Activated CD4-positive, CD25-positive, alpha-beta regulatory T cell treated with anti-CD3 and anti-CD28 coated beads, Interleukin-2, amount 50 U/mL, for 24 hours (primary cell): ENCODE results near the gene RASIP1.
"Not testable (repeated sequence)": the region's sequence is repeated elsewhere in the genome, so short reads cannot be mapped to it uniquely, and the experiment has no call there.

Experiments used
- ATAC-seq, 2 donors: fragments of 150-1000 bp; cut with Tn5 transposase; one replicate each; pipeline ENCODE4 v1.10.0; 2021; ENCODE audit warnings: mild to moderate bottlenecking in 1 of 2, moderate library complexity in 1 of 2

The RASIP1 gene

GRCh38 chr19:48740164-48740972 is at the start of gene RASIP1:
Gene RASIP1, minus strand, starts transcription at chr19:48740610. Its CDS starts 328 bp downstream, at chr19:48740282.
- ATAC-seq, result no peak

GRCh38 chr19:48787331-48787730 is 46.9 kb upstream of the RASIP1 start:
- ATAC-seq, result not testable (repeated sequence)

DNA sequence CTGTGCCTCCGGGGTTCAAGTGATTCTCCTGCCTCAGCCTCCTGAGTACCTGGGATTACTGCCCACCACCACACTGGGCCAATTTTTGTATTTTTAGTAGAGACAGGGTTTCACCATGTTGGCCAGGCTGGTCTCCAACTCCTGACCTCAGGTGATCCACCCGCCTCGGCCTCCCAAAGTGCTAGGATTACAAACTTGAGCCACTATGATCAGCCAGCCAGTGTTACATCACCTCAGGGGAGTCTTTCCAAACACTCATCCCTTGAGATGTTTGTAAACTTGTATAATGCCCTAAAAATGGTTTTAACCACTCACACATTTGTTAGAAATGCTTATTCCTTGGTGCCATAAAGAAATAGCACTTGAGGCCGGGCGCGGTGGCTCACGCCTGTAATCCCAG is 46.0 kb upstream of the RASIP1 start:
- ATAC-seq, result not testable (repeated sequence)

DNA sequence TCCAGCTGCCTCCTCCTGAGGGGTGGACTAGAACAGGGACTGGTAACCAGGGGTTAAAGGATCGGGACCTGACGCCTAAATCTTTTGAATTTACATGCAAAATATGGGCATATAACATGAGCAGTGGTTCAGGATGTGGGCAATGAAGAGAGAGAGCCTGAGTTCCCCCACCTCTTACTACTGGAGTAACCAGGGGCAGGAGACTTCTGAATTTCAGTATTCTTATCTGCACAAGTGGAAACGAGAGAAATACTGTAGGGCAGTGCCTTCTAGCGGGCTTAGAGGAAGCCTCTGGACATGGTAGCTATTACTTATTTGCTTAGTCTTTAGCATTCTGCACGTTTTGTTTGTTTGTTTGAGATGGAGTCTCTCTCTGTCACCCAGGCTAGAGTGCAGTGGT is 44.1 kb upstream of the RASIP1 start:
- ATAC-seq, result no peak

GRCh38 chr19:48780631-48781391 is 40.4 kb upstream of the RASIP1 start:
- no peak for ATAC-seq

GRCh38 chr19:48779636-48780035 is 39.2 kb upstream of the RASIP1 start:
- ATAC-seq, result no peak

DNA sequence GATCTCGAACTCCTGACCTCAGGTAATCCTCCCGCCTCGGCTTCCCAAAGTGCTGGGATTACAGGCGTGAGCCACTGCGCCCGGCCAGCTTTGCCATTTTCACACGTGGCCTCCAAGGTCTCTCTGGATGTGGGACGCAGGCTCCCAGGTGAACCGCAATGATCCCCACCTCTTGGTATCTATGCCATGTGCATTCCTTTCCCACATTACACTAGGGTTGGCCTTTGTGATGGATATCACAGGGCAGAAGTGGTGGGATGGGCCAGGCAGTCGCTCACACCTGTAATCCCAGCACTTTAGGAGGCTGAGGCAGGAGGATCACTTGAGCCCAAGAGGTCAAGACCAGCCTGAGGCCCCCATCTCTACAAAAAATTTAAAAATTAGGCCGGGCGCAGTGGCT is 37.3 kb upstream of the RASIP1 start:
- ATAC-seq, result no peak

DNA sequence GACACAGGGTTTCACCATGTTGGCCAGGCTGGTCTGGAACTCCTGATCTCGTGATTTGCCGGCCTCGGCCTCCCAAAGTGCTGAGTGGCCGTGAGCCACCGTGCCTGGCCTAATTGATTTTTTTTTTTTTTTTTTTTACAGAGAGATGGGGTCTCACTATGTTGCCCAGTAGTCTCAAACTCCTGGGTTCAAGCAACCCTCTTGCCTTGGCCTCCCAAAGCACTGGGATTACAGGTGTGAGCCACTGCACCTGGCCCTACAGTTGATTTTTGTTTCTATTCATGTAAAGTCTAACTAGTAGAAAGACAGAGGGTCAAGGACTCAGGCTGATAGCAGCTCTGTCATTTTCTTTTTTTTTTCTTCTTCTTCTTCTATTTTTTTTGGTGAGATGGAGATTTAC is 36.7 kb upstream of the RASIP1 start:
- no peak for ATAC-seq

GRCh38 chr19:48772503-48772953 is 32.1 kb upstream of the RASIP1 start:
- ATAC-seq, result no peak

GRCh38 chr19:48770734-48771472 is 30.5 kb upstream of the RASIP1 start:
- no peak for ATAC-seq

DNA sequence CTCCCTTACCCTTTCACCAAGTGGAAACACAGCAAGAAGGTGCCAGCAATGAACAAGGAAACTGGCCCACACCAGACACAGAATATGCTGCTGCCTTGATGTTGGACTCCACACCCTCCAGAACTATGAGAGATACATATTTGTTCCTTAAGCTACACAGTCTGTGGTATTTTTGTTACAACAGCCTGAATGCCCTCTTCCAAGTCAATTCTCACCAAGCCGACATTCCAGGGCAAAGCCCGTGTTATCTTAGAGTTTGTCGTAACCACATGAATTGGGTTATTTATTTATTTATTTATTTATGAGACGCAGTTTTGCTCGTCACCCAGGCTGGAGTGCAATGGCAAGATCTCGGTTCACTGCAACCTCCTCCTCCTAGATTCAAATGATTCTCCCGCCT is 29.9 kb upstream of the RASIP1 start:
- ATAC-seq, result no peak

- no peak for ATAC-seq
Measured at GRCh38 chr19:48768994-48769713, 28.7 kb upstream of the RASIP1 start.

DNA sequence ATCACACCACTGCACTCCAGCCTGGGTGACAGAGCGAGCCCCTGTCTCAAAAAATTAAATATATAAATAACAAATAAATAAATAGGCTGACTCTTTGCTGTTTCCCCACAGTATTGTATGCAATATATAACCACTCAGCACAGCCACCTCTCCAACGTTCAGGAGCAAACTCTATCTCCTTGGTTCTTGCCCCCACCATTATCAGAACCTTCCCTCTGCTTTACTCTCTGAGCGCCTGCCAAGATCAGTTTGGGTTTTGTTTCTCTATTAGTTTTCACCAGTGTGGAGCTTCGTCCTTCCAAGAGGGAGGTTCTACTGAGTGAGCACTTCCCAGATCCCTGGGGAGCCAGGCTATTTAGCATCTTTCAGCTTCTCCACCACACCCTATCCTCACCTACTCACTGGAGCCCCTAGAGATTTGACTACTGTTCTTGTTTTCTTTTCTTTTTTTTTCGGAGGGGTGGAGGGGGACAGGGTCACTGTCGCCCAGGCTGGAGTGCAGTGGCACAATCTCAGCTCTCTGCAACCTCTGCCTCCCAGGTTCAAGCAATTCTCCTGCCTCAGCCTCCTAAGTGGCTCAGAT is 27.9 kb upstream of the RASIP1 start:
- ATAC-seq, result not testable (repeated sequence)

DNA sequence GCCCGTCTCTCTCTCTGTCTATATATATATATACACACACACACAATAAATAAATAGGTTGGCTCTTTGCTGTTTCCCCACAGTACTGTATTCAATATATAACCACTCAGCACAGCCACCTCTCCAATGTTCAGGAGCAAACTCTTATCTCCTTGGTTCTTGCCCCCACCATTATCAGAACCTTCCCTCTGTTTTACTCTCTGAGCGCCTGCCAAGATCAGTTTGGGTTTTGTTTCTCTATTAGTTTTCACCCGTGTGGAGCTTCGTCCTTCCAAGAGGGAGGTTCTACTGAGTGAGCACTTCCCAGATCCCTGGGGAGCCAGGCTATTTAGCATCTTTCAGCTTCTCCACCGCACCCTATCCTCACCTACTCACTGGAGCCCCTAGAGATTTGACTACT is 25.4 kb upstream of the RASIP1 start:
- not testable (repeated sequence) for ATAC-seq

- no peak for ATAC-seq
Measured at GRCh38 chr19:48760504-48761205, 20.2 kb upstream of the RASIP1 start.

GRCh38 chr19:48757741-48758144 is 17.3 kb upstream of the RASIP1 start:
- ATAC-seq, result no peak

GRCh38 chr19:48757089-48757675 is 16.8 kb upstream of the RASIP1 start:
- ATAC-seq, result no peak

DNA sequence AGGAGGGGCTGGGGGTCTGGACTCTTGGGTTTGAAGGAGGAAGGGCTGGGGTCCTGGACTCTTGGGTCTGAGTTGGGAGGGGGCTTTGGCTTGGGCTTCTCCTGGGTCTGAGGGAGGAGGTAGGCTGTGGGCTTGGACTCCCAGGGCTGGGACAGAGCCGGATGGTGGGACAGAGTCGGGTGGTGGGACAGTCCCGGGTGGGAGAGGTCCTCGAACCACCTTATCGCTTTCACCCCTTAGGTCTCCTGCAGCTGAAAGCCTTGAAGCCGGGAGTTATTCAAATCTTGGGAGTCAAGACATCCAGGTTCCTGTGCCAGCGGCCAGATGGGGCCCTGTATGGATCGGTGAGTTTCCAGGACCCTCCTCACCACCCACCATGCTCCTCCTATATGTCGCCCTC is 16.3 kb upstream of the RASIP1 start:
- ATAC-seq, result no peak

DNA sequence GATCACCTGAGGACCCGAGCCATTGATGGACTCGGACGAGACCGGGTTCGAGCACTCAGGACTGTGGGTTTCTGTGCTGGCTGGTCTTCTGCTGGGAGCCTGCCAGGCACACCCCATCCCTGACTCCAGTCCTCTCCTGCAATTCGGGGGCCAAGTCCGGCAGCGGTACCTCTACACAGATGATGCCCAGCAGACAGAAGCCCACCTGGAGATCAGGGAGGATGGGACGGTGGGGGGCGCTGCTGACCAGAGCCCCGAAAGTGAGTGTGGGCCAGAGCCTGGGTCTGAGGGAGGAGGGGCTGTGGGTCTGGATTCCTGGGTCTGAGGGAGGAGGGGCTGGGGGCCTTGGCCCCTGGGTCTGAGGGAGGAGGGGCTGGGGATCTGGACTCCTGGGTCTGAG is 15.8 kb upstream of the RASIP1 start:
- ATAC-seq, result no peak

GRCh38 chr19:48755787-48756186 is 15.4 kb upstream of the RASIP1 start:
- ATAC-seq, result no peak

- no peak for ATAC-seq
Measured at GRCh38 chr19:48755084-48755641, 14.8 kb upstream of the RASIP1 start, which contains the start of gene FGF21. Gene FGF21, plus strand, starts transcription at chr19:48755524. Its CDS starts 713 bp downstream, at chr19:48756237.
